GM23248 (cell line): Measurements from ENCODE around the gene MPC1L.
"Not testable (repeated sequence)": the region's sequence is repeated elsewhere in the genome, so short reads cannot be mapped to it uniquely, and the experiment has no call there.

Source experiments
- EZH2 ChIP-seq: fragments of 200-600 bp; sonication (generic); IDR thresholded peaks from 2 replicates; pipeline ENCODE4 v1.6.1; 2018; ENCODE audit warnings: antibody characterized with exemption, mild to moderate bottlenecking; ENCODE audit not compliant: insufficient read depth, poor library complexity, severe bottlenecking
- EZH2phosphoT487 ChIP-seq: fragments of 200-600 bp; sonication (generic); IDR thresholded peaks from 2 replicates; pipeline ENCODE4 v1.6.1; 2018; ENCODE audit warnings: antibody characterized with exemption, moderate library complexity, mild to moderate bottlenecking, low read depth; ENCODE audit not compliant: insufficient read depth

GRCh38 chrX:40587623-40588022, 35.6 kb upstream of the MPC1L start:
- not testable (repeated sequence) for TF ChIP-seq EZH2, EZH2phosphoT487
